ENCODE measurements around the gene SAMD4A.
A peak's percentile ranks its signal among the peaks of the same experiment; 100 is the strongest.

The SAMD4A gene

DNA sequence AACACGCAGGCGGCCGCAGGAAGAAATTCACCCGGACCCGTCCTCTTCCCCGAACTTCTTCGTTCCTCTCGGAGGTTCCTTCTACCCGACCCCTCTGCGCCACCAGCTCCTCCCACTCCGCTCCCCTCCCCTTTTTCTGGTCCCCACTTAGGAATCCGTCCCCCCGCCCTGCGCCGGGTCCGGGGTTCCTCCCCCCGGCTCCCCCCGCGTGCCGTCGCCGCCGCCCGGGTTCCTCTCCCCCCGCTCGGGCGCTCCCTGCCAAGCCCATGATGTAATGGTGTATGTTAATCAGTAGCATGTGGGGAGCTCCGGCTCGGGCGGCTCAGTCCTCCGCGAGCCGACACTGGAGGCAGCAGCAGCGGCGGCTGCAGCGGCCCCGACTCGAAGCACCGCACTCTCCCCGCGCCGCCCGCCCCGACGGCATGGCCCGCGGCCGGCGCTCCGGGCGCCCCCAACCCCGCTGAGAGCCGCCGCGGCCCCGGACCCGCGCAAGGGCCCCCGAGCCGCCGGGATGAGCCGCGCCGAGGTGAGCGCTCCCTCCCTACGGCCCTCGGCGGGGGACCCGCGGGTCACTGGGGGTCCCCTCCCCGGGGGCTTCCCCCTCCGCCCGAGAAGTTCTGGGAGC, 1.0 kb upstream of the SAMD4A start:
- DNase-seq, result peak; percentile 78

DNA sequence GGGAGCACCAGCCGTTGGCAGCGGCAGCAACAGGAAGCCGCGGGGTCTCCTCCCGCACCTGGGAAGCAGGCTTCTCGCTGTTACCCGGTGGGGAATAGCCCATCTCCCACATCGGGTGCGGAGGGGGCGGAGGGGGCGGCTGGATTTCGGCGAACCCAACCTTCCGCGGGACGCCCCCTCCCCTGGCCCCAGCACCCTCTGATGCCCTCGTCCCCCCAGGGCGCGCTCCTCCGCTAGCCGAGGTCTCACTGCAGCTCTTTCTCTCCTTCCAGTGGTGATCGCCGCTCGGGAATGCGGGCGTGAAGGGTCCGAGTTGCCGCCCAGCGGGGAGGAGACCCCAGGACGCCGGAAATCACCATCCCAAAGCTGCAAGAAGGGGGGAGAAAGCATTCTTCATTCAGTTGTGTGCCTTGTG, 303 bp downstream of the SAMD4A start:
- DNase-seq, result no peak

DNA sequence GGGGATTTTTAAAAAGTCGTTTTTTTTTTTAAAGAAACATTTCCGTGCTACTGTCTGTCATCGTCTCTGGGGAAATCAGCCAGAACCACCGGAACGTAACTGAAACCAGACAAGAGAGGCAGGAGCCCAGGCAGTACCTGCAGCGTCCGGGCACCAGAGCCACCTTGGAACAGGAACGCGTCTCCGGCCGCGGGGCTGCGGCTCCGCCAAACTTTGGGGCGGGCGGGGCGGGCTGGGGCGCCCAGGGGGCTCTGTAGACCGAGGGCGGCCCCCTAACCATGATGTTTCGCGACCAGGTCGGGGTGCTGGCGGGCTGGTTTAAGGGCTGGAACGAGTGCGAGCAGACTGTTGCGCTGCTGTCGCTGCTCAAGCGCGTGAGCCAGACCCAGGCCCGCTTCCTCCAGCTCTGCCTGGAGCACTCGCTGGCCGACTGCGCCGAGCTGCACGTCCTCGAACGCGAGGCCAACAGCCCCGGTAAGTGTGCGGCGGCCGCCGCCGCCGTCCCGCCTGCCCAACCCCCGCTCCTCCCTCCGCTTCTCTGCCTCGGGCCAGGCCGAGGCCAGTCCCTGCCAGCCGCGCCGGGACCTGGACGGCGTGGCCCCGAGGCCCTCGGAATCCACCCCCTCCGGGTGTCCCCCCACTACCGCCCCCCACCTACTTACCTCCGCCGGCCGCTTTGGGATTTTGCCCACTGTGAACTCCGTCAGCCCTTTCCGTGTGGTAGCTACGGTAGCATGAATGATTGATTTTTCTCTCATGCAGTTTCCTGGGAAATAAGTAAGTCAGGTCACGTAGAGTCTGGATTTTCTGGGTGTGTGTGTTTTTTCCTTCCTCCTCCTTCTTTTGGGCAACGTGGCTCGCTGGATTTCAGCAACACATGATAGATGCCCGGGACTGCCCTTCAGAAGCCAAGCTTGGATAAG, 972 bp downstream of the SAMD4A start:
- peak; percentile 40 for DNase-seq

DNA sequence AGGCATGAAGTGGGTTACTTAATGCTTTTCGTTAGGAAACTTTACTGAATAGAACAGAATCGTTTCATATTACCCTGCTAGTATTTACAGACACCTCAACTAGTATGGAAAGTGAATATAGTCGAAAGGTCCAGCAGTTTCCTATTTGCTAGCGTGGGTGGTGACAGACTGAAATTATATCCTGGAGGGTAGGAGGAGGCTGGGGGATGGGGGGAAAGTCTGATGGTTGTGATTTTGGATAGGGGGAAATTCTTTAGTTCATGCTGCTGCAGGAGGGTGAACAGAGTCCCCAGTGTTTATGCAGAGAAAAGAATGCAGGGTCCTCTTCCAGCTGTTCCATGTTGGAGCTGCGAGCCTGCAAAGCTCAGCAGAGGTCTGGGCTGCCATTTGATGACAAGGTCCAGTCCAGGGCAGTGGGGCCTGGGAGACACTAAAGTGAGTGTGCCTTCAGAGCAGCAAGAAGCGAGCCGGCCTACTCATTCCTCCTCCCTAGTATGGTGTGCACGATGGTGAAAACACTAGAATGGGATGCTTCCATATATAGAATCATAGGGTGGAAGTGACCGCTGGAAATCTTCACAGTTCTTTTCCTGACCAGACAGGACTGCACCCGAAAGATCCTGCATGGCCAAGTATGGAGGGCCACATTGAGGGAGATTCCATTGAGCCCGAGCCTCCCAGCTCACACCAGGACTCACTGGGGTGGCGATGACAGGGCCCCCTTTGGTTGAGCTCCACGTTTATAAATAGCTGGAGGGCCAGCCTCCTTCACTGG, 2.1 kb downstream of the SAMD4A start:
- DNase-seq, result no peak

DNA sequence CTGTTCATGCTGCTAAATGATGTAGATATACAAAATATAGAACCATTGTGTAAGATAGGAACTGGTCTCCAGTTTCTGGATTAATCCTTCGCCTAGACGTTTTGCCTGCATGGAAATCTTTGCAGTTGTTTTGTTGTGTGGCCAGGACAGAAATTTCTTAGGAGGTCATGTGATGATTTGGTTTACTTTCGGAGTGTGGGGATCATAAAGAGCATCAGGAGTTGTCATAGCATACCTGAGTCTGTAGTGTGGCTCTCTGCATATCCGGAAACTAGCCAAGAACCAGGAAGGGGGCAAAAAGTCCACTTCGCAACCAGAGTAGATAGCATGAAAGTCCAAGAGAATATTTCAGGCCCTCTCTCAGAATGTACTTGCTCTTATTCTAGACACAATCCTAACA, 3.1 kb downstream of the SAMD4A start:
- no peak for DNase-seq

DNA sequence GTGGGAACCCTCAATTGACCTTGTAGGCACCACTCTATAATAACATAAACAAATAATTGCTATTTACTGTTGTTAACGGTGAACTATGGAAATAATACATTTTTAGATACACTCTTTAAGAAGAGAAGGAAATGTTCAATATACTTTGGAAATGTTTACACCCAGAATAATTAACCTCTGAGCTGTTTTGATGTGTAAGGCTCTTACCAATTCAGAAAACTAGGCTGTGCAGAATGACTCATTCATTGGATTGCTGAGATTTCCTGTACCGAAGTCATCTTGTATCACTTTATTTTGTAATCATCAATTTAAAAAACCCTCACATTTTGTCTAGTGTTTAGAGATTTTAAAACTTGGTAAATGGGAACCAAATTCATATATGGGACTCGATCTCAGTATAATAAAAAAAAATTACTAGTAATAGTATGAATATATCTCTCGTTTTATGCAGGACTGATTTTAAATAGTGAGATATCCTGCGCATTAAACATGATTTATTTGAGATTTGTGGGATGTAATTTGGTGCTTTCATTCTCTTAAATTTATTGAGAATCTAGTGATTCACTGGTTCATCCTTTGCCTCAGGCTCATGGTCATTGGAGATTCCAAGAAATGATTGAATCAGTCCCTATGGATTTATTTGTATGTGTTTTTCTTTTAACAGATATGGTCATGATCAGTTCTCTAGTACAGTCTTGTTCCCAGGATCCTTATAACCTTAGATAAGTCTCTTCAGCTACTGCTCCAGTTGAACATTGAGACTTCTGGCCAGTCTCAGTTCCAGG, 3.9 kb downstream of the SAMD4A start:
- DNase-seq, result no peak

DNA sequence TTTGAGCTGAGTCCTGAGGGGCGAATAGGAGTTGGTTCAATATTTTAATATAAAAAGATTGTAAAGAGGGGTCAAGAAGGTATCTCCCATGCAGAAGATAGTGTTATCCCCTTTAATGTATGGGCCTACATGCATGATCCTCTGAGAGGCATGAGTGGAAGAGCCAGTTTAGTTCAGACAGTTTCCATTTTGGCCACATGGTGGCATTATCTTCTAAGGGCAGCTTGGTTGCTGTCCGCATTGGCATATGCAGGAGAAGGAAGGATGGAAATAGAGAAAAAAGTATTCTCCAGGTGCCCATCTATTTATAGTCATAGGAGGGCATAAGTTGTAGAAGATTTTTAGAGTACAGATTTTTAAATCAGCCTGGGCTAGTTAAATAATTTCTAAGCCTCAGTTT, 5.4 kb downstream of the SAMD4A start:
- DNase-seq, result no peak

DNA sequence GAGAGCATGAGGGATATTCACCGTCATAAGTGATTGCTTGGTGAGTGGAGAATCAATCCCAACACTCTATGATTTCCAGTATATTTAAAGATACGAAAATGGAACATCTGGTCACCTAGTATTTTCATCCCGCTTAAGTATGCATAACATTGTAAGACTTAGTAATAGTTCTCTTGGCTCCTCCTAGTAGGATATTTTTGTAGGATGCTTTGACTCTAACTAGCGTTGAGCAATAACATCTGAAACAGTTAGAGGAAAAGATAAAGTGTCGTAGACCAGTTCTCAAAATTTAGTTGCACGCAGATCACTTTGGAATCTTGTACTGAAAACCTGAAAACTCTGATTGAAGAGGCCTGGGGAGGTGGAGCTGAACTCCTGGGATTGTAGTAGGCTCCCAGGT, 7.6 kb downstream of the SAMD4A start:
- DNase-seq, result no peak

DNA sequence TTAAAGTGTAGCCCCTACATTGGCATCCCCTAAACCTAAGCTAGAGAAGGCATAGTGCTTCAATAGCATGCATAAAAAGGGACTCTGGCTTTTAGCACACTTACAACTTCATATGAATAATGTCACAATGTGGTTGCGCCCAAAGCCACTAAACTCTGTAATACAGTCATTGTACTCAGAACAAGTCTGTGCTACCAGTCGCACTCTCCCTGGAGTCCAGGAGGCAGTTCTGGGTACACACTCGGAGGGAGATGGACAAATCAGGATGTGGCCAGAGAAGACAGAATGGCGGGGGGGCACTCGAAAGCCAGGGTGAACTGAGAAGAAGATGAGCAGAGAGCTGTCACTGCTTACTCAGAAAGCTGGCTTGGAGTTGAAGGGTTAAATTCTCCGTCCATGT, 10.6 kb downstream of the SAMD4A start:
- no peak for DNase-seq

DNA sequence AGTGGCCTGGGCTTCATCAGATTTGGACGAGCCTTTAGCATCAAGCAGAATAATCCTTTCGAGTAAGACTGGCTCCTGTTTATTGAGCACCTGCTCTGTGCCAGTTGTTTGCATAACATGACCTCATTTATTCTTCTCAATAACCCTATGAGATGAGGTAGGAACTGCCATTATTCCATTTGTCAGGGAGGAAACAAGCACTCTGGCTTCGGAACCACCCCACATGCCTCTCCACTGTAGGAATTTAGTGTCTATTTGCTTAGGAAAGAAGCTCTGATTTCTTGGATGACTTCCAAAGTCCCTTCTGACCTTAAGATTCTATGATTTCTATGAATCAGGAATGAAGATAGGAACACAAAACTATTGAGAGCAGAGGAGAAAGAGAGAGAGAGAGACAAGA, 11.0 kb downstream of the SAMD4A start:
- no peak for DNase-seq

DNA sequence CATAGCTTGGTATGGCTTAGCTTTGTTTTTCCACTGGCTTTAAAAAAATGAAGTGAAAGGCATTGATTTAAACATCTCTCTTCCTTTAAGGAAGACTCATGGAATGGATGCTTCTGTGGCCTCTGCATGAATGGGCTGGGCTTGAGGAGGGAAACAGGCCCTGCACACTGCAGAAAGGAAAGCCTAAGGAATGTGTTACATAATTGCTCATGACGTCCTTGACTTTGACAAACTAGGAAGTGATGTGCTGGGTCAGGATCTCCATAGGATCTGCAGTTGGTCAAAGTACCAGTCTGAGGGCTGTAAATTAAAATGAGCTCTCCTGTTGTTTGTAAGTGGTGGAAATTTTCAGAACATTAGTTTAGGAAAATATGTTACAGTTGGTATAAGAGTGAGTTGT, 12.7 kb downstream of the SAMD4A start:
- no peak for DNase-seq

DNA sequence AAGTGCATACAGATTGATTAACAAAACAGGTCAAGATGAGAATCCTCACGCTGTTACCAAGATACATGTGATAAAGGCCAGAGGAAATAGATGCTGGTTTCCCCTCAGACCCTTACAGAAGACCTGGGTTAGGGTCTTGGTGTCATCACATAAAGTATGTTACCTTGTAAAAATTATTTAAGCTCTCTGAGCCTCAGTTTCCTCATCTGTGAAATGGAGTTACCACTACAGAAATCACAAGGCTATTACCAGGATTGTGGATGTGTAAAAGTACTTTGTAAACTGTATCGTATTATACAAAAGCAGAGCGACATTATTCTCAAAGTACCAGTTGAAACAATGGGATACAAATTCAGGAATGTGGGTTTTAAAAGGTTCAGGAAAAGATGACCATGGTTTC, 14.0 kb downstream of the SAMD4A start:
- DNase-seq, result no peak

DNA sequence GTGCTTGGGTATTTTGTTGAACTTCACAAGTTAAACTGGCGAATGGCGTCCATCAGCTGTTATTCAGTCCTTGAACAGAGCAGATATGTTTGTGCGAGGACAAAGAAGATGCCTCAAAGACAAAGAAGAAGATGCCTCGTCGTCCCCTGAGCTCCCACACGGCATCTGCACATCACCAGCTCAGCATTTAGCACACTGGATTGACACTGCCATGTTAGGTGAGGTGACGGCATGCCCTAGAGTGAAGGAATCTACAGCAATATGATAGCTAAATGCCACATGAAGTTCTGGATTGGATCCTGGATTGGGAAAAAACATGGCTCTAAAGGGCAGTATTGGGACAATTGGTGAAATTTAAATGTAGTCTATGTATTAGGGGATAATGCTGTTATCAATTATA, 15.4 kb downstream of the SAMD4A start:
- no peak for DNase-seq

DNA sequence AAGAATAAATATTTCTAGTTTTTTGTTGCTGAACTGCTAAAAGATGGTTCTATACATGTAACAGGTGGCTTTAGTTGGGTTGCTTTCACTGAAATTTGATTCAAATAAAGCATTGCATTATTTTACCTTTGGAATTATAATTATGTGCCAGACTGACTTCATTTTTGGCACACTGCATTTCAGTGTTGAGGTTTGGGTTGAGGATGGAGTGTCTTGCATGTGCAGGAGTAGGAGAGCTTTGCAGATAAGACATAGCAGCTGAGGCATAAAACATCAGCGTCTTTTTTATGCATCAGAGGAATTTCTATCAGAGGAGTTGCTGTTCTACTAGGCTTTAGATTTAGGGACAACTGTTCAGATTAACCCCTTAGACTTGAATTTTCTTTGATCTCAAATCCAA, 17.2 kb downstream of the SAMD4A start:
- no peak for DNase-seq

DNA sequence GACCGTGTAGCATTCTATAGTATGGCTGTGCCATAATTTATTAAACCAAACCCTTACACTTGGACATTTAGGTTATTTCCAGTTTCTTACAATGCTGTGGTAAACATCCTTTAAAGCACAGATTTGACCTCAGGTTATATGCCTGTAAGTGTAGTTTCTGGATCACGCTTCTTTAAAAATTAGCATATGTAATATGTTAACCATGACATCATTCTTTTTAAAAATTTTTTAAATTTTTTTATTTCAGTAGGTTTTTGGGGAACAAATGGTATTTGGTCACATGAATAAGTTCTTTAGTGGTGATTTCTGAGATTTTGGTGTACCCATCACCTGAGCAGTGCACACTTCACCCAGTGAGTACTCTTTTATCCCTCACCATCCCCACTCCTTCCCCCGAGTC, 18.3 kb downstream of the SAMD4A start:
- DNase-seq, result no peak

DNA sequence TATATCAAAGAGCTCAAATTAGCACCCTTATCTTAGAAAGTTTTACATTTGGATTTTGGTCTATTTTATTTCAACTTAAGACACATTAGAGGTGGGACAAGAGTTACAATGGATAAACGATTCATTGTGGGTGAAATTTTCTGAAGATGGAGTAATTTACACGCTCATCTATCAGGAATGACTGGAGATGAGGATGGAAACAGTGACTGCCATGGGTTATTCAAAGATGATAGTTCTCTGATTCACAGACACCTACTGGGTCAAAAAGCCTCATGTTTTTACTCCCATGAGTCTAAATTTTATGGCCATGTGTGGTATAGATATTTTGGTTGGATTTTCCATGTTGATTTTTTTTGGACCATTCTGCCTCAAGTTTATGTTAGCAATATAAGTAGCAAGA, 22.1 kb downstream of the SAMD4A start:
- DNase-seq, result no peak

DNA sequence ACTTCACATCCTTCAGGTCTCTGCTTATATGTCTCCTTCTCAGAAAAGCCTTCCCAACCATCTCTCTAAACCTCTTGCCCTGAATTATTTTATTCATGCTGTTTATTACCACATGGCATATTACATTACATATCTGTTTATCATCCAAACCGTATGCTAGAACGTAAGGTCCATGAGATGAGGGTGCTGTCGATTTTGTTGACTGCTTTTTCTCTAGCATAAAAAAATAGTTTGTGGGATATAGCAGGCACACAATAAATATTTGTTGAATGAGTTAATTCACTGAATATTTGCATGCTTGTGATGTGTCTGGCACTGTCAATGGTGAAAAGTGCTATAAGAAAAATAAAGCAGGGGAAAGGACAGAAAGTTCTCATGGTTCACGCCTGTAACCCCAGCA, 22.9 kb downstream of the SAMD4A start:
- DNase-seq, result no peak

DNA sequence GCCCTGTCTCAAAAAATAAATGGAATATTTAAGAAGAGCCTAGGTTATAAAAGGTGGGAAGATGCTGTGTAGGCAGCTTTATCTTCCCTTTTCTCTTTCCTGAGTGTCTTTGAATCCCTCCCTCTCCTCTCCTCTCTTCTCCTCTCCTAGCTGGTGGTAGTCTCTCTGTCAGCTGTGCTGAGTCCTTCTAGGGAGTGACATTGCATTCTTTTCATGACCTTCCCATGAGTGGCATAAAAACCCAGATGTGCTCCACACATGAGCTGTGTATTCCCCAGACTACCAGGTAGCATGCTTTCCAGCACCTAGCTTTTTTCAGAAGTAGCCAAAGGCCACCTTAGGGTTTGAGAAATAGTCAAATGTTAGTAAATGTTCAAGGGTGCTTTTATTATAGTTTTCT, 23.6 kb downstream of the SAMD4A start:
- DNase-seq, result no peak

DNA sequence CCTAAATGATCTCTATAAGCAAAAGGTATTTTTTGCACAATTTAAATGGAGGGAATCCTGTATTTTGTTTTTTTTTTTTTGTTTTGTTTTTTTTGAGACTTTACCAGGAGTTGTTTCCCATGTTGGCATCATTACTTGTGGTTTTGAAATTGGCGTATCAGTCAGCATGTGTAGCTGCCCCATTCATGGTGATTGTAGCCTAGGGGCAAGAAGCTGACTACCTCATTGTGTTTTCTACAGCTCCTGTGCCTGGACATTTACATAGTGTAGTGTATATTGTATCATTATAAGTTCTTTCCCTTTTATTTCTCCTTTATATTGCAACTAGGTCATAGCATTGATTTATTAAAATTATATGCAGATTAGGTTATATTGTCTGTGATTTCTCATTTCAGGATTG, 24.5 kb downstream of the SAMD4A start:
- DNase-seq, result no peak

DNA sequence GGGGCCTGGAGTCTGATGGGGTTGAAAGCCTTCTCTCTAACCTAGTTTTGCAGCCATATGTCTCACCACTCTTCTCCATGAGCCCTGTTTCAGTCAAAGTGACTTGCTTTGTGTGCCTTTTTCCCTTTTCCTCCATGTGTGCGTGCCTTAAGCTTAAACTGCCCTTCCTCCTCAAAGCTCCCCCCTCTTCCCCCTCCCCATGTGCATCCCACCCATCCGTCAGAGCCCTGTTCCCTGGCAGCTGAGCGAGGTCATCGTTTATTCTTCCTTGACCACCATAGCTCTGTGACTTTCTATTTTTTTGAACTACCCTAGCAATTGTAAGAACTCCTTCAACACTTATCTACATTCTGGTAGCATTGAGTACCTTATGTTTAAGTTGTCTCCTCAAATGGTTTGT, 24.9 kb downstream of the SAMD4A start:
- no peak for DNase-seq

DNA sequence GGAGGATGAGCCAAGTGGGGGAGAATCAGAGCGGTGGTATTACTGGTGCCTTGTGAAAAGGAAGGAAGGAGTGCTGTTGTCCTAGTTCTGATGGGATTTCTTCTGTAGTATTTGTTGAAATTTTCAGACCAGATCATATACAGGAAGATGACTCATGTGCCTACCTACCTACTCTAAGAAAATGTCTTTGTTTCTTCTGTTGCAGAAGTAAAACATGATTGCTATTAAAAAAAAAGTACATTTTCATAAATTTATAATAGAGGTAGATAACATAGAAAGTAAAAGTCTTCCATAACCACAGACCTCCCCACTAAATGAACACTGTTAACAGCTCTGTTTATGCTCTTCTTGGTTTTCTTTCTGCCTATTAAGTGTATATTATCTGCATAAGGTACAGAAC, 26.9 kb downstream of the SAMD4A start:
- DNase-seq, result no peak

DNA sequence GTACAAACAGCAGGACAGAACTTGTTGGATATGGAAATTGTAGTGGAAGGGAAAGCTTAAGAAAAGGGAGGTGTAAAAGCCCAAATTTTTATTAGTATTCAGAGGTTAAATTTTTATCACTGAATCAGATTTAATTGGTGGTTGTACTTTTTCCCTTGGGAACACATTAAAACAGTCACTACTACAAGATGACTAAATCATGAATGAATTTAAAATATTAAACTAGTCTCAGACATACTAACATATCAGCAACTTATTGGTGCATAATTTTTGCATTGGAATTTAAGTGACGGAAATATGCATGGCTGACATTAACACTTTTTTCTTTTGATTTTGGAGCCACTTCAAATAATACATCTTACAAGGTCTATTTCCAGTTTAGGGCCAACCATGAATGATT, 27.6 kb downstream of the SAMD4A start:
- no peak for DNase-seq

DNA sequence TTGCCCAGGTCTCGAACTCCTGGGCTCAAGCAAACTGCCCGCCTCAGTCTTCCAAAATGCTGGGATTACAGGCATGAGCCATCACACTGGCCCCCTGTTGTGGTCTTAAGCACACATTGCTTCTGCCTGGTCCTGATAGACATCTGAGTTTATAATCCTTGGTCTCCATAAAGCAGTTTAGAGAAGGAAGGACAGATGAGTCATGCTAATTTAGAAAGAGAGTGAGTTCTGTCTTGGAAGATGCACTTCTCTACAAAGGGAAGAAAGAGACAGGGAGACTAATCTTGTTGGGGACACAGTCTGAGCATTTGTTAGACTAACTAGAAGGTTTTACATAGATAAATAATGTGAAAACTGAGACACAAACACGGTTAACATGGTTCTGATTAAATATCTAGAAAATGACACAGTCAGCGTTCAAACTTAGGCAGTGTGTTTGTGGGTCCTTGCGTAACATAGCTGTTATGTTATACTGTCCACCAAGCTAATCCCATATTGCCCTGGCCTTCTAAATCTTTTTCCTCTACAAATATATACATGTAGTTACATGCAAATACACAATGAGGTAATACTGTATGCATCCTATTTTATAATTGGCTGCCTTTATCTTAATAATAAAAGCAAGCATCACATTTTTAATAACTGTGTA, 31.0 kb downstream of the SAMD4A start:
- no peak for DNase-seq
